ENCODE results near the gene POTEE. TPM values are rescaled to one million over a fixed set of nuclear protein-coding genes. Genes with fewer than 3 reads are reported as not detected.

POTEE gene
- total RNA-seq = not detected in 2 replicates

GRCh38 chr2:131209030-131209772, at the start of gene POTEE:
Gene POTEE (plus strand): TSS chr2:131209536. CDS start chr2:131218403, 8,867 bp downstream.

Small RNA genes lying within 50 kb of the gene (small RNA-seq; reads per million reads assigned to genes)
- gene AC009477.1 = not detected
- not detected for gene RNU6-127P

Other genes with a start within 250 kb of the POTEE start
- gene FAM168B, start 116.1 kb upstream of the POTEE start, total RNA-seq = 104 and 105 TPM in 2 replicates
- gene PLEKHB2, start 104.2 kb upstream of the POTEE start, total RNA-seq = 90.3 and 93.4 TPM in 2 replicates
- under 0.01 and 0.11 TPM in 2 replicates for gene RAB6D, start 154.6 kb downstream of the POTEE start, total RNA-seq